Measurements from ENCODE around the gene SLC44A4. TPM values are rescaled to one million over a fixed set of nuclear protein-coding genes. Genes with fewer than 3 reads are reported as not detected.

Gene SLC44A4
- total and polyA plus RNA-seq, 12 donors: 0.03 to 0.24 (median 0.14) TPM; not detected in 9

GRCh38 chr6:31886541-31886991 is 7.8 kb upstream of the SLC44A4 start:
- no peak for ATAC-seq
- intact Hi-C loops (cut with DNase I): no loop called here
- peaks cover 0 to 99% (median 80%) of the 10 kb centered on the region in 9 donors for H3K36me3 ChIP-seq
- DNase-seq: no peak
- H3K4me1 ChIP-seq: no peaks in the 10 kb centered on the region
- H3K9me3 ChIP-seq: no peaks in the 10 kb centered on the region
- no peak overlapping the region for H3K4me3 ChIP-seq
- 91 to 92% methylated on average over 18 of the region's 18 CpGs for WGBS, 2 donors
- H3K27me3 ChIP-seq: no peaks in the 10 kb centered on the region
- H3K27ac ChIP-seq: no peak overlapping the region
- no peak for TF ChIP-seq CTCF (IDR thresholded peaks at IDR 0.05)

- no peak for TF ChIP-seq CTCF (IDR thresholded peaks at IDR 0.05)
- H3K36me3 ChIP-seq: peaks cover 3 to 100% (median 86%) of the 10 kb centered on the region in 9 donors
- no peaks in the 10 kb centered on the region for H3K4me1 ChIP-seq
- WGBS, 2 donors: 94 to 96% methylated on average over 22 of the region's 22 CpGs
- ATAC-seq (no peak), DNase-seq (no peak)
- no peak overlapping the region for H3K27ac ChIP-seq
- intact Hi-C loops (cut with DNase I): no loop called here
- H3K9me3 ChIP-seq: no peaks in the 10 kb centered on the region
- no peak overlapping the region for H3K4me3 ChIP-seq
- no peaks in the 10 kb centered on the region for H3K27me3 ChIP-seq
Measured at GRCh38 chr6:31884528-31885035, 5.8 kb upstream of the SLC44A4 start.

GRCh38 chr6:31883676-31884075 is 4.9 kb upstream of the SLC44A4 start:
- TF ChIP-seq CTCF (IDR thresholded peaks at IDR 0.05): no peak
- Histone ChIP-seq H3K9me3 (no peaks in the 10 kb centered on the region), H3K4me1 (no peaks in the 10 kb centered on the region), H3K27ac (no peak overlapping the region), H3K27me3 (no peaks in the 10 kb centered on the region), H3K4me3 (no peak overlapping the region), H3K36me3 (peaks cover 3 to 94% (median 77%) of the 10 kb centered on the region in 9 donors)
- no peak for ATAC-seq
- WGBS, 2 donors: 89 to 93% methylated on average over 12 of the region's 12 CpGs
- DNase-seq: no peak
- intact Hi-C loops (cut with DNase I): no loop called here

GRCh38 chr6:31882344-31882743 is 3.5 kb upstream of the SLC44A4 start:
- WGBS, 2 donors: 83 to 90% methylated on average over 5 to 6 of the region's 6 CpGs
- intact Hi-C loops (cut with DNase I): no loop called here
- H3K4me1 ChIP-seq: no peaks in the 10 kb centered on the region
- H3K36me3 ChIP-seq: peaks cover 3 to 80% (median 63%) of the 10 kb centered on the region in 9 donors
- H3K27me3 ChIP-seq: no peaks in the 10 kb centered on the region
- TF ChIP-seq CTCF (IDR thresholded peaks at IDR 0.05): no peak
- peak in 1 of 8 donors; percentile 20 for ATAC-seq
- no peak overlapping the region for H3K4me3 ChIP-seq
- H3K9me3 ChIP-seq: no peaks in the 10 kb centered on the region
- no peak for DNase-seq
- H3K27ac ChIP-seq: no peak overlapping the region

Measured in heart right ventricle (tissue), 16 donors.